ENCODE results near the gene CBFA2T2.
"Not testable (repeated sequence)": the region's sequence is repeated elsewhere in the genome, so short reads cannot be mapped to it uniquely, and the experiment has no call there.

CBFA2T2 gene

GRCh38 chr20:33559212-33559611 lies 69.3 kb downstream of the CBFA2T2 start:
- no peak overlapping the region for H3K4me3 ChIP-seq (ENCODE audit: control insufficient read depth, low read depth, low read length)
- TF ChIP-seq CTCF (IDR thresholded peaks at IDR 0.05; ENCODE audit: control insufficient read depth, insufficient read depth, low read depth, low read length, missing control alignments): no peak
- DNase-seq (ENCODE audit: low read depth): no peak

DNA sequence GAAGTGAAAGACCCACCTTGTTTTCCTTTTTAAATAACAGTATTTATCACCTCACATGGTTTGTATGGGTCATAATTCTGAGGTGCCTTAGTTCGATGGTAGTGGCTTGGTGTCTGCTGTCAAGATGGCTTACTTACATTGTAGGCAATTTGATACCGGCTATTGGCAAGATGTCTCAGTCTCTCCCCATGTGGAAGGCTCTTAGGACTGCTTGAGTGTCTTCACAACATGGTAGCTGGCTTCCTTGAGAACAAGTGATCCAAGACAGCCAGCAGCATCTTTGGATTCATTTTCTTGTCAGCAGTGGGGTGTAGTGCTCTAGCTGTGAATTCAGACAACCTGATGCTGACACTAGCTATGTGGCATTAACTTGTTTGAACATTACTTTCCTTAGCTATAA lies 70.1 kb downstream of the CBFA2T2 start:
- TF ChIP-seq CTCF (IDR thresholded peaks at IDR 0.05; ENCODE audit: control insufficient read depth, insufficient read depth, low read depth, low read length, missing control alignments): no peak
- no peak overlapping the region for H3K4me3 ChIP-seq (ENCODE audit: control insufficient read depth, low read depth, low read length)
- no peak for DNase-seq (ENCODE audit: low read depth)

DNA sequence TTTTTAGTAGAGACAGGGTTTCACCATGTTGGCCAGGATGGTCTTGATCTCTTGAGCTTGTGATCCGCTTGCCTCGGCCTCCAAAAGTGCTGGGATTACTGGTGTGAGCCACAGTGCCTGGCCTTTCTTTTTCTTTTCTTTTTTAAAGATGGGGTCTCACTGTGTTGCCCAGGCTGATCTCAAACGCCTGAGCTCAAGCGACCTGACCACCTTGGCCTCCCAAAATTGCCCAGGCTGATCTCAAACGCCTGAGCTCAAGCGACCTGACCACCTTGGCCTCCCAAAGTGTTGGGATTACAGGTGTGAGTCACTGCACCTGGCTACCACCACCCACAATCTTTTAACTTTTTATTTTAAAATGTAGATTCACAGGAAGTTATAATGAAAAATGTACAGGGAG lies 71.2 kb downstream of the CBFA2T2 start:
- DNase-seq (ENCODE audit: low read depth); H3K4me3 ChIP-seq (ENCODE audit: control insufficient read depth, low read depth, low read length): not testable (repeated sequence)

GRCh38 chr20:33561692-33562601 lies 72.1 kb downstream of the CBFA2T2 start:
- peak; percentile 76 for DNase-seq (ENCODE audit: low read depth)
- no peak overlapping the region for H3K4me3 ChIP-seq (ENCODE audit: control insufficient read depth, low read depth, low read length)
- TF ChIP-seq CTCF (IDR thresholded peaks at IDR 0.05; ENCODE audit: control insufficient read depth, insufficient read depth, low read depth, low read length, missing control alignments): no peak

DNA sequence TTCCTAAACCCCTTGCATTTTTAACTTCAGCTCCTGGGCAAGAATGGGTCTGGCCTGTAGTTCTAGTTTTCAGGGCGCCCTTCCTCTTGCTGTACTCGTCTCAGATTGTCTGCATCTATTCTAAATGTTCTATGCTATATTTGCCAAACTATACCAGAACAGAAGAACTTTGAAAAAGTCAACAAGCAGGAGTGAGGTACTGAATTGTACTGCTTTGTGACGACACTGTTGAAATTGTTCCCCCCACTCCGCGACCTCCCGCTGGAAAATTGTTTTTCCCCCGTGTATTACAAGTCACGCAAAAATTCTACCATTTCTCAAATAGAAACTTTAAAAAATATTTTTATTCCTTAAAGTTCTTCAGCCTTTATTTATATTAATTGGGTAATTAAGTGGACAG lies 73.9 kb downstream of the CBFA2T2 start:
- TF ChIP-seq CTCF (IDR thresholded peaks at IDR 0.05; ENCODE audit: control insufficient read depth, insufficient read depth, low read depth, low read length, missing control alignments): no peak
- DNase-seq (ENCODE audit: low read depth): no peak

DNA sequence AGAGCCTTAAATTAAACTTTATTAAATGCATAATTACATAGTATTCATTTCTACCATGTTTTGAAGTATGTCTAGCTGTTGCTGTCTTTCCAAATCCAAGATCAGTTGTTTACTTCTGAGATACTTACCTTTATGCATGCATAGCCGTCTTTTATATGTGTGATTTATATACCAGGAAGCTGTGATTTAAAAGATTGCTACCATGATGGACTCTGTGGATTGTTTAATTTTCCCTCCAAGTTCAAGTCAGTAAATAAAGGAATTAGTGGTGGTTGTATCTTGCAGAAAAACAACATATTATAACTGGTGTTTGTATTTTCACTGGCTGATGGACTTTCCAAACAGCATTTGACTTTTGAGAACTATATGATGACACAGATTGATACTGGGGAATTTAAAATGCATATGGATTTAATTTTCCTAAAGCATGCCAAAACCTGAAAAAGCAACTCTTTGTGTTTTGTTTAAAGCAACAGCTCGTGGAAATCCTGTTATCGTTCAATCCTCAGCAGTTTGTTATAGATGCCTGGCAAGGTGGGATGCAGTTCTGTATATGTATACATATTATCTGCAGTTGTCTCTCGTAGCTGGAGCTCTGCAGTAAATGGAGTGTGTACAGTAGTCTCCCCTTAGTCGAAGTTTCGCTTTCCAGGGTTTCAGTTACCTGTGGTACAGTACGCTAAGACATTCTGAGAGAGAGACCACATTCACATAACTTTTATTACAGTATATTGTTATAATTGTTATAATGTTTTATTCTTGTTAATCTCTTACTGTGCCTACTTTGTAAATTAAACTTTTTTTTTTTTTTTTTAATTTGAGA lies 77.1 kb downstream of the CBFA2T2 start:
- H3K4me3 ChIP-seq (ENCODE audit: control insufficient read depth, low read depth, low read length): no peak overlapping the region
- TF ChIP-seq CTCF (IDR thresholded peaks at IDR 0.05; ENCODE audit: control insufficient read depth, insufficient read depth, low read depth, low read length, missing control alignments): no peak
- DNase-seq (ENCODE audit: low read depth): no peak

More for the DNA sequence above, 73.9 kb downstream of the CBFA2T2 start:
- no peak overlapping the region for H3K4me3 ChIP-seq (ENCODE audit: control insufficient read depth, low read depth, low read length)

DNA sequence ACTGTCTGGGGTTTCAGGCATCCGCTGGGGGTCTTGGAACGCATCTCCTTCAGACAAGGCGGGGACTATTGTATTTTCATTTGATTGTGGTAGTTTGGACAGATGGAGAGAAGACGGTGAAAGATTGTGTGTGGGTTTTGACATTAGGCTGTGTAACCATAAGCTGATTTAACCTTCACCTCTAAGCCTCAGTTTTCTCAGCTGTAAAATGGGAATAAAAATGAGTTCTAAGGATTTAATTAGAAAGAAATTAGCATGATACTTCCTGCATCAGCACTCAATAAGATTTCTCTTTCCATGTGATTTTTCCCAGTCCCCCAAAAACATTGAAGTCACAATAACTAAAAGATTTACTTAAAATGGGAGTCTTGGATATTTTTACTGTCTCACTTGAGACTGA lies 78.1 kb downstream of the CBFA2T2 start:
- DNase-seq (ENCODE audit: low read depth): no peak
- no peak for TF ChIP-seq CTCF (IDR thresholded peaks at IDR 0.05; ENCODE audit: control insufficient read depth, insufficient read depth, low read depth, low read length, missing control alignments)
- no peak overlapping the region for H3K4me3 ChIP-seq (ENCODE audit: control insufficient read depth, low read depth, low read length)
